Kidney (tissue), 22 donors: ENCODE measurements around the gene C11orf98. TPM values are rescaled to one million over a fixed set of nuclear protein-coding genes. Genes with fewer than 3 reads are reported as not detected.

Source experiments
- DNase-seq, 5 donors: peaks; one replicate each; pipeline ENCODE4 v3.0.0-alpha.2; 2013 to 2020
- FAIRE-seq: peaks from 2 replicates; lab custom pipeline; 2012; peaks lifted over from hg19 to GRCh38; lab: Jason Lieb, UNC
- H3K27ac ChIP-seq, 2 donors: one replicate each; pipeline ENCODE4 v1.7.0; 2013; ENCODE audit warnings: low read depth in 2 of 2, low read length in 2 of 2, inconsistent platforms in 1 of 2
- H3K27me3 ChIP-seq: one replicate; pipeline ENCODE4 v1.7.1; 2013; ENCODE audit warnings: low read length, inconsistent platforms; ENCODE audit not compliant: control insufficient read depth, insufficient read depth
- H3K36me3 ChIP-seq, 3 donors: one replicate each; pipeline versions ENCODE4 v1.7.0 to v1.7.1; 2013; ENCODE audit warnings: low read length in 3 of 3, control low read depth in 1 of 3, inconsistent platforms in 1 of 3; ENCODE audit not compliant: insufficient read depth in 3 of 3, control insufficient read depth in 2 of 3
- H3K4me1 ChIP-seq, 3 donors: one replicate each; pipeline versions ENCODE4 v1.7.0 to v1.7.1; 2013; ENCODE audit warnings: low read length in 3 of 3, inconsistent platforms in 1 of 3, low read depth in 1 of 3; ENCODE audit not compliant: control insufficient read depth in 2 of 3, insufficient read depth in 2 of 3
- H3K4me3 ChIP-seq, 3 donors: one replicate each; pipeline versions ENCODE4 v1.7.0 to v1.8.1; 2013; ENCODE audit warnings: low read length in 3 of 3, control low read depth in 1 of 3, inconsistent platforms in 1 of 3
- H3K9ac ChIP-seq, 3 donors: one replicate each; pipeline versions ENCODE4 v1.7.0 to v1.7.1; 2013; ENCODE audit warnings: low read length in 3 of 3, control low read depth in 1 of 3, inconsistent platforms in 1 of 3
- H3K9me3 ChIP-seq, 3 donors: one replicate each; pipeline versions ENCODE4 v1.7.0 to v1.7.1; 2013; ENCODE audit warnings: low read length in 3 of 3, control low read depth in 1 of 3, inconsistent platforms in 1 of 3; ENCODE audit not compliant: control insufficient read depth in 2 of 3, insufficient read depth in 1 of 3
- CTCF ChIP-seq: IDR thresholded peaks from 3 replicates; pipeline ENCODE4 v1.5.1; 2012; ENCODE audit warnings: mild to moderate bottlenecking, moderate library complexity, borderline replicate concordance; ENCODE audit not compliant: insufficient read depth; ENCODE audit errors: extremely low read depth
- intact Hi-C: fragments of 100-400 bp; cut with DNase I; formaldehyde crosslinking; loops from one replicate; pipeline ENCODE4 v1.11.1; 2022
- long read RNA-seq, 10 donors: library from polyadenylated mRNA in 1 of 10; unstranded in 1 of 10; transcript quantifications; one replicate each; pipeline ENCODE4 v2.0.0 and lab custom pipeline, GENCODE V29; 2021 to 2026
- polyA plus RNA-seq: library from polyadenylated mRNA; stranded (reverse); fragments of 350-450 nt; fragmentation: Illumina TruSeq; extraction: RNeasy Lipid Tissue Mini Kit (QIAGEN cat#74804); gene quantifications from one replicate; pipeline ENCODE4 v1.2.3, GENCODE V29; 2014; ENCODE audit warnings: low read depth, low replicate concordance; ENCODE audit not compliant: insufficient read depth
- total RNA-seq: library from RNA; stranded (reverse); fragmentation: NEBNext Ultra II Directional; extraction: Animal tissue kit (Norgen Biotek cat#: 25700); gene quantifications from one replicate; pipeline ENCODE4 v1.2.1, GENCODE V29; 2021
- donor health status: control.
- donor health status: control.
- donor health status: control.
- donor health status: control.
- donor health status: control.
- donor health status: DM: yes; HTN: yes; CAD: no.
- donor health status: Normal renal cell carcinoma (clear cell type).

The C11orf98 gene
- total RNA-seq: 44.5 TPM
- 138 TPM for polyA plus RNA-seq
- long read RNA-seq, donor 1, transcript C11orf98-201 (4 exons, 654 nt): major isoform, 27 of 32 reads
- long read RNA-seq, donor 1, partial matches to known transcripts: 0 of 32 reads
- long read RNA-seq, donor 1, other reads (novel, unspliced or antisense): 0 of 32 reads
- long read RNA-seq, donor 2, transcript C11orf98-201 (4 exons, 654 nt): major isoform, 25 of 27 reads
- long read RNA-seq, donor 2, partial matches to known transcripts: 0 of 27 reads
- long read RNA-seq, donor 2, other reads (novel, unspliced or antisense): 0 of 27 reads
- long read RNA-seq, donor 3, transcript C11orf98-201 (4 exons, 654 nt): major isoform, 34 of 39 reads
- long read RNA-seq, donor 3, partial matches to known transcripts: 0 of 39 reads
- long read RNA-seq, donor 3, other reads (novel, unspliced or antisense): 0 of 39 reads
- long read RNA-seq, donor 4, transcript C11orf98-203 (3 exons, 774 nt): minor isoform, 7 of 24 reads
- long read RNA-seq, donor 4, transcript C11orf98-201 (4 exons, 654 nt): major isoform, 16 of 24 reads
- long read RNA-seq, donor 4, partial matches to known transcripts: 0 of 24 reads
- long read RNA-seq, donor 4, other reads (novel, unspliced or antisense): 0 of 24 reads
- long read RNA-seq, donor 5, partial matches to known transcripts: 0 of 3 reads
- long read RNA-seq, donor 5, other reads (novel, unspliced or antisense): 0 of 3 reads
- long read RNA-seq, donor 6, transcript C11orf98-203 (3 exons, 774 nt): minor isoform, 15 of 100 reads
- long read RNA-seq, donor 6, transcript C11orf98-201 (4 exons, 654 nt): major isoform, 67 of 100 reads
- long read RNA-seq, donor 6, partial matches to known transcripts: 15 of 100 reads
- long read RNA-seq, donor 6, other reads (novel, unspliced or antisense): 0 of 100 reads
- long read RNA-seq, donor 7, transcript C11orf98-201 (4 exons, 654 nt): major isoform, 14 of 17 reads
- long read RNA-seq, donor 7, partial matches to known transcripts: 0 of 17 reads
- long read RNA-seq, donor 7, other reads (novel, unspliced or antisense): 1 of 17 reads
- long read RNA-seq, donor 8, transcript C11orf98-203 (3 exons, 774 nt): minor isoform, 11 of 47 reads
- long read RNA-seq, donor 8, transcript C11orf98-201 (4 exons, 654 nt): major isoform, 35 of 47 reads
- long read RNA-seq, donor 8, partial matches to known transcripts: 0 of 47 reads
- long read RNA-seq, donor 8, other reads (novel, unspliced or antisense): 0 of 47 reads
- long read RNA-seq, donor 9, transcript C11orf98-201 (4 exons, 654 nt): major isoform, 10 of 12 reads
- long read RNA-seq, donor 9, partial matches to known transcripts: 0 of 12 reads
- long read RNA-seq, donor 9, other reads (novel, unspliced or antisense): 0 of 12 reads
- long read RNA-seq, donor 10, transcript C11orf98-201 (4 exons, 654 nt): major isoform, 26 of 30 reads
- long read RNA-seq, donor 10, partial matches to known transcripts: 0 of 30 reads
- long read RNA-seq, donor 10, other reads (novel, unspliced or antisense): 0 of 30 reads

- TF ChIP-seq CTCF: no peak
- Histone ChIP-seq H3K27me3 (no peaks in the 10 kb centered on the region), H3K36me3 (no peaks in the 10 kb centered on the region), H3K9ac (peak within 1 kb of the TSS; percentile 73 to 93 (median 90)), H3K4me3 (peak within 1 kb of the TSS; percentile 87 to 94 (median 93)), H3K9me3 (no peaks in the 10 kb centered on the region), H3K4me1 (peaks cover 2 to 16% (median 11%) of the 10 kb centered on the region in 3 donors), H3K27ac (peak within 1 kb of the TSS; percentile 79 to 89)
- FAIRE-seq: no peak
- intact Hi-C loops: no loop called here
- peak; percentile 97 to 98 (median 98) for DNase-seq
Observed at GRCh38 chr11:62665075-62665598, at the start of gene C11orf98, which contains the start of gene CSKMT. Gene C11orf98 (minus strand): TSS chr11:62665210. CDS start chr11:62665169, 41 bp downstream. Gene CSKMT (plus strand): TSS chr11:62665312. CDS start chr11:62665880, 568 bp downstream.

- no peaks in the 10 kb centered on the region for H3K27me3 ChIP-seq
- H3K4me3 ChIP-seq: peak overlapping the region in 1 of 3 donors; percentile 8
- no peak for TF ChIP-seq CTCF
- no peaks in the 10 kb centered on the region for H3K9me3 ChIP-seq
- H3K36me3 ChIP-seq: peaks cover 16 to 62% (median 32%) of the 10 kb centered on the region in 3 donors
- intact Hi-C loops: no loop called here
- DNase-seq (no peak), FAIRE-seq (no peak)
- peaks cover 0 to 19% (median 15%) of the 10 kb centered on the region in 3 donors for H3K4me1 ChIP-seq
- H3K27ac ChIP-seq: peak overlapping the region; percentile 43 to 45
- H3K9ac ChIP-seq: peak overlapping the region in 1 of 3 donors; percentile 47
Observed at GRCh38 chr11:62713343-62713742, 48.3 kb upstream of the C11orf98 start.

GRCh38 chr11:62712861-62713260 is 47.9 kb upstream of the C11orf98 start:
- Histone ChIP-seq H3K27me3 (no peaks in the 10 kb centered on the region), H3K9ac (peak overlapping the region in 1 of 3 donors; percentile 47), H3K36me3 (peaks cover 16 to 58% (median 31%) of the 10 kb centered on the region in 3 donors), H3K9me3 (no peaks in the 10 kb centered on the region), H3K27ac (no peak overlapping the region), H3K4me3 (no peak overlapping the region), H3K4me1 (peaks cover 0 to 20% (median 16%) of the 10 kb centered on the region in 3 donors)
- TF ChIP-seq CTCF: no peak
- intact Hi-C loops: no loop called here
- DNase-seq (peak in 1 of 5 donors; percentile 22), FAIRE-seq (no peak)
